Measurements from ENCODE around the gene GFPT2.

DNA sequence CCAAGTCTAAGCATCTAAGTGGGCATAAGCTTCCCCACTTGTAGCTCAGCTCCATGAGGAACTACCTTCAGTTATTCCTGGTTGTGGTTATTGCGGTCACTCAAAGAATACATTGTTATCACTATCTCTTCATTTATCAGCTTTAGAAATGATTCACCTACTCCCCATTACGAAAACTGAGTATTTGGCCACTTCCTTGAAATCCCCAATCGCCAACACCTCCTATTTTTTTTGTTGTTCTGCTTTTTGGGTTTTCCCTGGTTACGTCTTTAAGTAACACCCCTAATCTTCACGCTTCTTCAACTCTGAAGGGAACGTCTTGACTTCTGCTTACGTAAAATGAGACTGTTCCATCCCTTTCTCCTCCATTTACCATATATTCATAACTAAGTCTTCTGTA is 81.9 kb downstream of the GFPT2 start:
- TF ChIP-seq POLR2A (IDR thresholded peaks at IDR 0.05): no peak
- TF ChIP-seq, protein P1, sequence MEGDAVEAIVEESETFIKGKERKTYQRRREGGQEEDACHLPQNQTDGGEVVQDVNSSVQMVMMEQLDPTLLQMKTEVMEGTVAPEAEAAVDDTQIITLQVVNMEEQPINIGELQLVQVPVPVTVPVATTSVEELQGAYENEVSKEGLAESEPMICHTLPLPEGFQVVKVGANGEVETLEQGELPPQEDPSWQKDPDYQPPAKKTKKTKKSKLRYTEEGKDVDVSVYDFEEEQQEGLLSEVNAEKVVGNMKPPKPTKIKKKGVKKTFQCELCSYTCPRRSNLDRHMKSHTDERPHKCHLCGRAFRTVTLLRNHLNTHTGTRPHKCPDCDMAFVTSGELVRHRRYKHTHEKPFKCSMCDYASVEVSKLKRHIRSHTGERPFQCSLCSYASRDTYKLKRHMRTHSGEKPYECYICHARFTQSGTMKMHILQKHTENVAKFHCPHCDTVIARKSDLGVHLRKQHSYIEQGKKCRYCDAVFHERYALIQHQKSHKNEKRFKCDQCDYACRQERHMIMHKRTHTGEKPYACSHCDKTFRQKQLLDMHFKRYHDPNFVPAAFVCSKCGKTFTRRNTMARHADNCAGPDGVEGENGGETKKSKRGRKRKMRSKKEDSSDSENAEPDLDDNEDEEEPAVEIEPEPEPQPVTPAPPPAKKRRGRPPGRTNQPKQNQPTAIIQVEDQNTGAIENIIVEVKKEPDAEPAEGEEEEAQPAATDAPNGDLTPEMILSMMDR (IDR thresholded peaks at IDR 0.05): no peak
